ENCODE results near the gene NHLRC1. TPM values are rescaled to one million over a fixed set of nuclear protein-coding genes. Genes with fewer than 3 reads are reported as not detected.
"Not testable (repeated sequence)": the region's sequence is repeated elsewhere in the genome, so short reads cannot be mapped to it uniquely, and the experiment has no call there.

Gene NHLRC1
- polyA plus RNA-seq (ENCODE audit: insufficient read length in 10 of 10) = 1 to 10 TPM; 1.4 to 4.8 (median 2.6) TPM
- long read RNA-seq, donor 1, partial matches to known transcripts = 0 of 4 reads
- long read RNA-seq, donor 1, other reads (novel, unspliced or antisense) = 0 of 4 reads
- long read RNA-seq, donor 2, partial matches to known transcripts = 0 of 3 reads
- long read RNA-seq, donor 2, other reads (novel, unspliced or antisense) = 0 of 3 reads
- long read RNA-seq, donor 3 = 0 reads
- long read RNA-seq, donor 4, partial matches to known transcripts = 0 of 4 reads
- long read RNA-seq, donor 4, other reads (novel, unspliced or antisense) = 0 of 4 reads
- long read RNA-seq, donor 5, partial matches to known transcripts = 0 of 4 reads
- long read RNA-seq, donor 5, other reads (novel, unspliced or antisense) = 0 of 4 reads
- long read RNA-seq, donor 6, partial matches to known transcripts = 0 of 4 reads
- long read RNA-seq, donor 6, other reads (novel, unspliced or antisense) = 0 of 4 reads
- long read RNA-seq, donor 7, partial matches to known transcripts = 0 of 2 reads
- long read RNA-seq, donor 7, other reads (novel, unspliced or antisense) = 0 of 2 reads
- long read RNA-seq, donor 8, partial matches to known transcripts = 0 of 3 reads
- long read RNA-seq, donor 8, other reads (novel, unspliced or antisense) = 0 of 3 reads
- long read RNA-seq, donor 9 = 0 reads

GRCh38 chr6:18122128-18123093, at the start of gene NHLRC1:
NHLRC1 (minus strand) TSS chr6:18122677; CDS start chr6:18122606, 71 bp downstream.
- DNase-seq = peak; percentile 85 to 95 (median 89)

DNA sequence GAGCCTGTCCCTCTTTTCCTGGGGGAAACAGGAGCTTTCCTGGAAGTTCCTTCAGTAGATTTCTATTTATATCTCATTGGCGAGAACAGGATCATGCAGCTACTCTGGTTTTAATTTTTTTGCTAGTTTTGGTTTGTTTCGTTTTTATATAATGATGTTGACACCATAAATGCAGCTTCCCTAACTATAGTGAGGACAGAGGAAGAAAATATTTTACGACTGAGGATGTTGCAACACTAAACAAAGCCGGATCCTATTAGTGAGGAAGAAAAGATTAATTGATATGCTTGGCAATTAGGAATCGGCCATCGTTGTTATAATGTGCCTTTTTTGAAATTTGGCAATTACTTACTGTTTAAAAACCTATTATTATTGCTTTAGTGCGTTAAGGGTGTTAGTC, 49.4 kb upstream of the NHLRC1 start:
- no peak for DNase-seq

- DNase-seq = no peak
Observed at GRCh38 chr6:18168264-18168663, 45.8 kb upstream of the NHLRC1 start.

DNA sequence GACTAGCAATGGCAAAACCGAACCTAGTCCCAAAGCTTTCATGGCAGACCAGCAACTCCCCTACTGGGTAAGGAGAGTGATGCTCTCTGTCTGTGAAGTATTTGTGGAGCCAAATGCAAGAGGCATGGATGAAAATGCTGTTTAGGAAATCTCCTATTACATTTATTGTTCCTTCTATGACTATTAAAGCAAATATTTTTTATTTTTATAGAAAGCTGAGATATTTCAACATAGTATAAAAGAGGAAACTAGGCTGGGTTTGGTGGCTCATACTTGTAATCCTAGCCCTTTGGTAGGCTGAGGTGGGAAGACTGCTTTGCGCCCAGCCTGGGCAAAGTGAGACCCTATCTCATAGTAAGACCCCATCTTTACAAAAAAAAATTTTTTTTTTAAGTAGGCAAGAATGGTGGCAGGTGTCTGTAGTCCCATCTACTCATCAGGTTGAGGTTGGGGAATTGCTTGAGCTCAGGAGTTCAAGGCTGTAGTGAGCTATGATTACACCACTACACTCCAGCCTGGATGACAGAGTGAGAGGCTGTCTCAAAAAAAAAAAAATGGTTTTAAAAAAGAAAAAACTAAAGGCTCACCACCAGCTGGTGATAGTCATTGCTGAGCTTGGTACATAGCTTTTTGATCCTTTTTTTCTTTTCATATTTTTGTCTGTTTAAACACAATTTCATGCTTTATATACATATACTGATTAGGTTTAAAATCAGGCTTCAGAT, 44.0 kb upstream of the NHLRC1 start:
- no peak for DNase-seq

- no peak for DNase-seq
Observed at GRCh38 chr6:18165751-18166150, 43.3 kb upstream of the NHLRC1 start.

GRCh38 chr6:18162401-18162800, 39.9 kb upstream of the NHLRC1 start:
- DNase-seq = no peak

- DNase-seq = no peak
Observed at GRCh38 chr6:18161431-18161830, 39.0 kb upstream of the NHLRC1 start.

DNA sequence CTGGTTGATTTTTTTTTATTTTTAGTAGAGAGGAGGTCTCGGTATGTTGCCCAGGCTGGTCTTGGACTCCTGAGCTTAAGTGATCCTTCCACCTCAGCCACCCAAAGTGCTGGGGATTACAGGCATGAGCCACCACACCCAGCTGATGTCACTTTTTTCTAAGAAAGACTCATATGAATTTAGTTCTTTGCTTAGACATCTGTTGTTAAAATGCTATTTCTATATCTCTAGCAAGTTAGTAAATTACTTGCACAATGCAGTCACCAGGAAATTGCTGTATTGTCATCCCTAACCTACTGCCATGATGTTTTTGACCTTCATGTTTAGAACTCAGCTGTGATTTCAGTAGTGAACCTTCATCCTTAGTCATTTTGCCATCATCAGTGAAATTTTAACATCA, 38.4 kb upstream of the NHLRC1 start:
- DNase-seq = peak in 1 of 3 donors; percentile 30

DNA sequence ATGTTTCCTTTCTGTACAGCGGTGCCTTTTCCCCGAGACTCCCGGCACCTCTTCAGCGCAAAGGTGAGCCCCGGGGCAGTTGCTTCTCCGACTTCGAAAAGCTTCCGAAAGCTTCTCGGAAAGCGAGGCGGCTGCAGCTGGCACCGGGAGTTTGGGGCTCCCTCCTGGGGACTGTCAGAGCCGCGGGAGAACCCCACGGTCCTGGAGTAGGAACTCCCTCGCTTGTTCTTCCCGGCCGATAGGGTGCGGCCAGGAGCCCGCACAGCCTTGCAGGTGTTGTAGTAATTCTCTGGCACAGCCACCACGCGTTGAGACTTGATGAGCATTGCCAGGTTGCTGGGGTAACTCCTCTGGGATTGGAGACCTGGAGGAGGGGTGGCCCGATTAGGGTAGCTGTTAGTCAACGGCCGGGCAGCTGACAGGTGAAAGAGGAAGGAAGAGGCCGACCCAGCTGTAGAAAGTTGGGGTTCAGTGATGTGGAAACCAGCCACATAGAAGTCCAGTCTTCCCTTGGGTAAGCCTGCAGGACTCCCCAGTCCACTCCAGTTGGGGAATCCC, 33.5 kb upstream of the NHLRC1 start:
- peak in 1 of 3 donors; percentile 54 for DNase-seq

DNA sequence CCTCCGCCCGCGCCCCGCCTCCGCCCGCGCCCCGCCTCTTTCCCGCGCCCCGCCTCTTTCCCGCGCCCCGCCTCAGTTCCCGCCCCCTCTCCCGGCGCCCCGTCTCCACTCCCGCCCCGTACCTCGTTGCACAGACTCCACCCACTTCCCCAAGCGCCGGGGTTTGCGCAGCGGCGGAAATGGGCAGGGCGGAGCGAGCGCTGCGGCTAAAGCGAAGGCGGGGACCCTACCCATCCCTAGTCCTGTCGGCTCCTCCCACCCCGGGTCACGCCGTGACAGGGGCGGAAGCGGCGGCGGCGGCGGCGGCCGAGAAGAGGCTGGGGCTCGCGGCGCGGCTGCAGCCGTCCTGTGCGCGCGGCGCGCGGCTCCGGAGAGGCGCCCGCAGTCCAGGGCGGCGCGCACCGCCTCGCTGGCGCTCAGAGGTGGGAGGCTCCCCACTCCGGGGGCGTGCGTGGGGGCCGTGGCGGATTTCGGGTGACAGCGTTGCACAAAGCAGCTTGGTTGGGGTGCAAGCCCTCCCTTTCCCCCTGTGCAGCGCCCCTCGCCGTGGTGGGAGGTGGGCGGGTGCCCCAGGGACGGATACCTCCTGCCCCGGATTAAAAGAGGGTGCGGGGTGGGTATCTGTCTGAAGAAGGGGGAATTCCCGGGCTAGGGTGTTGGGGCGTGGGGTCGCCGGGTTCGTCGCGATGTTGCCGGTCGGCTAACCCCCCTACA, 32.8 kb upstream of the NHLRC1 start, which contains the start of gene KDM1B:
KDM1B (plus strand) TSS at position 273 of the 714 bp plus-strand sequence. CDS start 4,474 bp downstream, outside the sequence.
- DNase-seq = peak; percentile 98 to 99 (median 99)

- no peak for DNase-seq
Observed at GRCh38 chr6:18154507-18155149, 32.2 kb upstream of the NHLRC1 start, which contains the start of gene TPMT. TPMT (minus strand) TSS chr6:18155077; CDS start chr6:18149127, 5,950 bp downstream.

DNA sequence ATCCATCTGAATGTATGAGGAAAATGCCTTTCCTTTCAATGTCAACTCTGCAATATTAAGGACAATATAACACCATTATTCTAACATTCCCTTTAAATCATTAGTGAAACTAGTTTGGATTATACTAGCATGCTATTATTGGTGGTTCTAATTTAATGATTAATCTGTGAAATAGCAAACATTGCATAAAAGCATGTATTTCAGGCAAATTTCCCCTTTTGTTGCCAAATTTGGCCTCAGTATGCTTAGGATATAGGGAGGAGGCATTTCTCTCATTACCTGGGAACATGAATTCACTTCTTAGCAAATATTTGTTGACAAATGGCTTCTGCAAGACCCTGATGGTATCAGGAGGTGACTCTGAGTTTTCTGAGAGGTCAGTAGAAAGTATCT, 30.8 kb upstream of the NHLRC1 start:
- no peak for DNase-seq

- no peak for DNase-seq
Observed at GRCh38 chr6:18151801-18152200, 29.3 kb upstream of the NHLRC1 start.

DNA sequence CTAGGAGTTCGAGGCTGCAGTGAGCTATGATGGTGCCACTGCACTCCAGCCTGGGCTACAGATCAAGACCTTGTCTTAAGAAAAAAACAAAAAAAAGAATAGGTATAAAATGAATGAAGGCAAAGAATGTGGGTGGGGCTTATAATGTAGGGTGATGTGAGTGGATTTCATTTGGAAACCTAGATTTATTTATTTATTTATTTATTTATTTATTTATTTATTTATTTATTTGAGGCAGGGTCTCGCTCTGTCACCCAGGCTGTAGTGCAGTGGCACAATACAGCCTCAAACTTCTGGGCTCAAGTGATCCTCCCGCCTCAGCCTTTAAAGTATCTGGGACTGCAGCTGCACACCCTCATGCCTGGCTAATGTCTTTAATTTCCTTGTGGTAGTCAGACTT, 28.9 kb upstream of the NHLRC1 start:
- not testable (repeated sequence) for DNase-seq

- peak in 1 of 3 donors; percentile 67 for DNase-seq
Observed at GRCh38 chr6:18148304-18149025, 26.0 kb upstream of the NHLRC1 start.

DNA sequence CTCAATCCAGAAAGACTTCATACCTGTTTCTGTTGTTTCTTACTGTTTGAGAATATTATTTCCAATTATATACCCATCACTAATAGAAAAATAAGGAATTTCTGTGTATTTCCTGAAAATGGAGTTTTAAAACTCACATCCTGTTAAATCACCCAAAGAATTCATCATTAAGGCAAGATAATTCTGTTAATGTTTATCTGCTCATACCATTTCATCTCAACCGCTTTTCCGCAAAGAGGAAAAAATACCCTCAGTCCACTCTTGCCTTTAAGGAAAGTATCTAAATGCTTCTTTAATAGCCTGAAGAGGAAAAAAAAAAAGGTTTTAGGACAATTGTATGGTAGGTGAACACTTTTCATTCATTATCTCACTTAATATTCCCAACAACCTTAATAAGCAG, 25.1 kb upstream of the NHLRC1 start:
- DNase-seq = no peak

DNA sequence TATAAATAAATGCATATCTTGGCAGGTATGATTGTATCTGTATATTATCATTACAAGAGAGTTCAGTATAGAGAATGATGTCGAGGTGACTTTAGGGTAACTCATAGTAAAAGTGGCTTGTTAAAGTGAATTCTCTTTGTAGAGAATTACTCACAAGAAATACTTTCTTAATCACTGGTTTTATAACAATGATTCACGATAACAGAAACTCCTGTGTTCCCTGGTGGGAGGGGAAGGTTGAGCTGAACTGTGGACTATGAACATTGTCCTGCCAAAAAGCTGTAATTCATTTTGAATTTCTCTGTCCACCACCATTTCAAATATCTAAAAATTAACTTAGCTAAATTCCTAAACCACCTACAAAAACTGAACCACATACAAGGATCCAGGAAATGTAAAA, 24.7 kb upstream of the NHLRC1 start:
- no peak for DNase-seq

- no peak for DNase-seq
Observed at GRCh38 chr6:18142591-18142861, 20.0 kb upstream of the NHLRC1 start.

Data from muscle of back (tissue), 13 donors.